ENCODE results near the gene CNEP1R1. TPM values are rescaled to one million over a fixed set of nuclear protein-coding genes. Genes with fewer than 3 reads are reported as not detected.

The CNEP1R1 gene
- total and polyA plus RNA-seq, 10 of the 15 experiments (the other 5 are each of a cell fraction or from before 2014, with no cell fraction given) = 11.5 to 29.2 (median 15.6) TPM

DNA sequence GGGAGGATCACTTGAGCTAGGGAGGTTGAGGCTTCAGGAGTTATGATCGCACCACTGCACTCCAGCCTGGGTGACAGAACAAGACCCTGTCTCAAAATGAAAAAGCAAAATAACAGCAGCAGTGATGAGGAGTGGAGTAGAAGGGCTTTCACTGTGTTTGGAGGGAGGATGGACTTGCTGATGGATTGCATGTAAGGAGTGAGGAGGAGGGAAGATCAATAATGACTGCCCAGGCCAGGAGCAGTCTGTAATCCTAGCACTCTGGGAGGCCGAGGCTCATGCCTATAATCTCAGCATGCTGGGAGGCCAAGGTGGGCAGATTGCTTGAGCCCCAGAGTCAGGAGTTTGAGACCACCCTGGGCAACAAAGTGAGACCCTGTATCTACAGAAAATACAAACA lies 14.8 kb upstream of the CNEP1R1 start (continued):
- no peak for TF ChIP-seq E4F1 (IDR thresholded peaks at IDR 0.05; ENCODE audit: borderline replicate concordance, partially characterized antibody)

GRCh38 chr16:50011707-50012106 lies 13.3 kb upstream of the CNEP1R1 start:
- Histone ChIP-seq H3K27me3 (replicated peaks in 1 of 2; ENCODE audit: control insufficient read depth in 2 of 2, insufficient read depth in 2 of 2, low read length in 1 of 2) (no peaks in the 10 kb centered on the region), H3K36me3 (ENCODE audit: control insufficient read depth in 2 of 2, insufficient read depth in 2 of 2, low read length in 1 of 2) (no peaks in the 10 kb centered on the region), H3K27ac (ENCODE audit: control insufficient read depth, insufficient read depth) (no peak overlapping the region), H3K79me2 (ENCODE audit: control insufficient read depth, insufficient read depth, low read length) (no peaks in the 10 kb centered on the region), H2AFZ (ENCODE audit: control insufficient read depth, low read depth, low read length) (no peak overlapping the region), H3K4me3 (no peak overlapping the region; the same call in 1 of the 2 replicates), H3K9me3 (replicated peaks; ENCODE audit: control insufficient read depth, insufficient read depth, low read length) (peaks cover 2% of the 10 kb centered on the region; the same call in 1 of the 3 replicates), H3K4me2 (ENCODE audit: control insufficient read depth, insufficient read depth) (no peak overlapping the region; the same call in 1 of the 2 replicates), H3K9ac (ENCODE audit: control insufficient read depth, insufficient read depth, low read length) (no peak overlapping the region), H4K20me1 (ENCODE audit: control insufficient read depth, insufficient read depth) (no peaks in the 10 kb centered on the region), H3K4me1 (ENCODE audit: control insufficient read depth, insufficient read depth, low read length) (0 out of 2 replicates have a peak, but pooled peaks cover 2% of the 10 kb centered on the region)
- 6% methylated on average over 3 of the region's 3 CpGs for WGBS (ENCODE audit: insufficient coverage, insufficient replicate concordance, low lambda C conversion rate, missing lambda C conversion rate)
- FAIRE-seq (no peak), ATAC-seq (peak; percentile 16; the same call in 1 of the 3 replicates), DNase-seq (ENCODE audit: low read depth, low spot score) (no peak)
- TF ChIP-seq TCF3 (IDR thresholded peaks at IDR 0.05; ENCODE audit: borderline replicate concordance, insufficient read depth, low read depth, low read length) (peak; percentile 73; the same call in 1 of the 2 replicates), TCF12 (IDR thresholded peaks at IDR 0.05; ENCODE audit: low read depth, low read length) (peak; percentile 46; the same call in 1 of the 2 replicates), ZBED1 (IDR thresholded peaks at IDR 0.05; ENCODE audit: borderline replicate concordance) (no peak), RUNX3 (IDR thresholded peaks at IDR 0.05; ENCODE audit: low read length) (no peak), HDGF (IDR thresholded peaks at IDR 0.05) (no peak)
- RAD21 ChIA-PET (ENCODE audit: unreplicated experiment) = interaction anchor here (1.4 kb wide), 1 partner anchor 14 kb away, joined by 4 read pairs; no protein-coding TSS in a partner anchor
- POLR2A ChIA-PET = no interaction called here
- intact Hi-C loops (cut with micrococcal nuclease; ENCODE audit: unreplicated experiment) = no loop called here
- SMC1A ChIA-PET (ENCODE audit: uncharacterized antibody, unreplicated experiment) = no interaction called here
- no TSS peak for BruUV-seq (replicated peaks)
- in situ Hi-C loops (cut with MboI) = no loop called here
- CTCF ChIA-PET = interaction anchor here (1.3 to 1.8 kb wide), 2 partner anchors 14 to 20 kb away, joined by 3 read pairs; no protein-coding TSS in a partner anchor
